ENCODE results near the gene TRMO.
"Not testable (repeated sequence)": the region's sequence is repeated elsewhere in the genome, so short reads cannot be mapped to it uniquely, and the experiment has no call there.

TRMO gene, protein sequence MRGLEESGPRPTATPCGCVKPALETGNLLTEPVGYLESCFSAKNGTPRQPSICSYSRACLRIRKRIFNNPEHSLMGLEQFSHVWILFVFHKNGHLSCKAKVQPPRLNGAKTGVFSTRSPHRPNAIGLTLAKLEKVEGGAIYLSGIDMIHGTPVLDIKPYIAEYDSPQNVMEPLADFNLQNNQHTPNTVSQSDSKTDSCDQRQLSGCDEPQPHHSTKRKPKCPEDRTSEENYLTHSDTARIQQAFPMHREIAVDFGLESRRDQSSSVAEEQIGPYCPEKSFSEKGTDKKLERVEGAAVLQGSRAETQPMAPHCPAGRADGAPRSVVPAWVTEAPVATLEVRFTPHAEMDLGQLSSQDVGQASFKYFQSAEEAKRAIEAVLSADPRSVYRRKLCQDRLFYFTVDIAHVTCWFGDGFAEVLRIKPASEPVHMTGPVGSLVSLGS

GRCh38 chr9:97921959-97922724, at the start of gene TRMO:
TSS of gene TRMO (minus strand) at chr9:97922500. CDS start at chr9:97922493, 7 bp downstream.
- in situ Hi-C loops (cut with MboI; ENCODE audit: low sequenced_read_pairs): no loop called here

GRCh38 chr9:97970165-97970564, 47.9 kb upstream of the TRMO start:
- in situ Hi-C loops (cut with MboI; ENCODE audit: low sequenced_read_pairs): no loop called here

GRCh38 chr9:97969014-97969413, 46.7 kb upstream of the TRMO start:
- in situ Hi-C loops (cut with MboI; ENCODE audit: low sequenced_read_pairs): no loop called here

- in situ Hi-C loops (cut with MboI; ENCODE audit: low sequenced_read_pairs): no loop called here
These were observed 44.2 kb upstream of the TRMO start for GRCh38 chr9:97966493-97966892.

DNA sequence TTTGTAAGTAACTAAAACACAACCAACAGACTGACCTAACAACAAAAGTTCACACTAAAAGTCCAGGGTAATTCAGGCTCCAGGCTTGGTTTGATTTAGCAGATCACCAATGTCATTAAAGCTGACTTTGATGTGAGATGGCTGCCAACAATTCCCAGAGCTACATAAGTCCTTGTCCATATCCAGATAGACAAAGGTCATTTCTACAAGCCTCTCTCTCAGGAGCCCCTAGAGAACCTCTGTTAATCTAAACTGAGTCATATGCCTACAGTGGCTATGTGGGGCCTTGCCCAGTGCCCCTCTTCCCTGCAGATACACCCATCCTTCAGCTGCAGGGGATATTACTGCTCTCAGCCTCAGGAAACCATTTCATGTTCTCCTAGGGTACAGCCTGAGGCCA, 42.6 kb upstream of the TRMO start:
- in situ Hi-C loops (cut with MboI; ENCODE audit: low sequenced_read_pairs): no loop called here

- in situ Hi-C loops (cut with MboI; ENCODE audit: low sequenced_read_pairs): no loop called here
These were observed 40.9 kb upstream of the TRMO start for GRCh38 chr9:97963232-97963631.

- in situ Hi-C loops (cut with MboI; ENCODE audit: low sequenced_read_pairs): no loop called here
These were observed 40.3 kb upstream of the TRMO start for GRCh38 chr9:97962575-97962974.

DNA sequence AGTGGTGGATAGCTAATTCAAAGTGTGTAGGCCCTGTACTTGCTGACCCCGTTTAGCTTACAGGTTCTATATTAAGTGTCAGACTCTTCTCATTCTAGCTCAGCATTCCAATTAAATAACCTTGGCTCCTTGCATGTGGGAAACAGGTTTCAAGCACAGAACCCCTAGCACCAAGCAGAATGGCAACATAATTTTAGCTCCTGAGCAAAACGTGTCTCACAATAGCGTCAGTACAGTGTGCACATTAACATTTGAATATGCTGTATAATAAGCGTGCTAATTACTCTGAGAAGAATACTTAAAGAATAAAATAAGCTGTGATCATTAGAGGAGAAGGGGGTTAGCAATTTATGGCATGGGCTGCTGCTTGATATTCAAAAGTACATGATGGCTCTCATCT, 39.8 kb upstream of the TRMO start:
- in situ Hi-C loops (cut with MboI; ENCODE audit: low sequenced_read_pairs): no loop called here

- in situ Hi-C loops (cut with MboI; ENCODE audit: low sequenced_read_pairs): no loop called here
These were observed 39.1 kb upstream of the TRMO start for GRCh38 chr9:97961361-97961760.

DNA sequence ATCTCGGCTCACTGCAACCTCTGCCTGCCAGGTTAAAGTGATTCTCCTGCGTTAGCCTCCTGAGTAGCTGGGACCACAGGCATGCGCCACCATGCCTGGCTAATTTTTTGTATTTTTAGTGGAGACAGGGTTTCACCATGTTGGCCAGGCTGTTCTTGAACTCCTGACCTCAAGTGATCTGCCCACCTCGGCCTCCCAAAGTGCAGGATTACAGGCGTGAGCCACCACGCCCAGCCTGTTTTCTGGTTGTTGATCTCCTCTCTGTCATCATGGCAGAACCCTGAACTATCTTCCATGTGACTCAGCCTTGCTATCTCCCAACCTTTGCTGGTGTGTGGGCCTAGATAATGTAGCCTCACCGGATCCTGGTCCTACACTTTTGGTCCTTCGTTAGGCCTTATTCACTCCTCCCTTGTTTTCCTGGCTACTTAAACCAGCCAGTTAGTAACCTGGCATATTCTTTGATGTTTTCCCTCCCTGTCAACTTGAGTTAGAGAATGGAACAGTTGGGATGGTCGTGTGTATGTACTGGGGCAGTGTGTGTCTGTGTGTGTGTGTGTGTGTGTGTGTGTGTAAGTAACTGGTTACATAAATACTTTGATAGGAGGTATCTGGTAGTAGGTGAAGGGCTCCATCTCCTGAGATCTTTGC, 38.5 kb upstream of the TRMO start:
- in situ Hi-C loops (cut with MboI; ENCODE audit: low sequenced_read_pairs): not testable (repeated sequence)

DNA sequence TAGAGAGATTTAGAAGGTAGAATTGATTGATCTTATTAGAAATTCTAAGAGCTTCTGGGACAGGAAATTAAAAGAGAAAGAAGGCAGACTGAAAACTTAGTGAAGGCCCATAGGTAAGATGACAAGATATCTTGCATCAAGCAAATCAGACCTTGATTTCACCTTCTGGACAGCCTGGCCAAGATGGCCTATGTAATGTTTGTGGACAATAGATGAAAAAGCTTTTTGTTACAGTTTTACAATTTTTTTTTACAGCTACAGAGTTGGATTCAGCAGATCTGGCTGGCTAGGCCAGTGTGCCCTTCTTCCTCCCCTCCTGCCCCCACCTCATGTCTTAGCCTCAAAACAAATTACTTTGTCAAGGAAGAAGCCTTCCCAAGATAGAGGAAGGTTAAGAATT, 37.3 kb upstream of the TRMO start:
- in situ Hi-C loops (cut with MboI; ENCODE audit: low sequenced_read_pairs): no loop called here

- in situ Hi-C loops (cut with MboI; ENCODE audit: low sequenced_read_pairs): no loop called here
These were observed 36.7 kb upstream of the TRMO start for GRCh38 chr9:97958812-97959511.

- in situ Hi-C loops (cut with MboI; ENCODE audit: low sequenced_read_pairs): no loop called here
These were observed 34.0 kb upstream of the TRMO start for GRCh38 chr9:97956331-97956730.

GRCh38 chr9:97954550-97954989, 32.3 kb upstream of the TRMO start:
- in situ Hi-C loops (cut with MboI; ENCODE audit: low sequenced_read_pairs): no loop called here

DNA sequence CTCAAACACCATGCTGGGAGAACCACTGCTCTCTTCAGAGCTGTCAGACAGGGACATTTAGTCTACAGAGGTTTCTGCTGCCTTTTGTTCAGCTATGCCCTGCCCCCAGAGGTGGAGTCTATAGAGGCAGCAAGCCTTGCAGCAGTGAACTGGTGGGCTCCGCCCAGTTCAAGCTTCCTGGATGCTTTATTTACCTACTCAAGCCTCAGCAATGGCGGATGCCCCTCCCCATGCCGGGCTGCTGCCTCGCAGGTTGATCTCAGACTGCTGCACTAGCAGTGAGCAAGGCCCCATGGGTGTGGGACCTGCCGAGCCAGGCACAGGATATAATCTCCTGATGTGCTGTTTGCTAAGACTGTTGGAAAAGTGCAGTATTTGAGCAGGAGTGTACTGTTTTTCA, 28.6 kb upstream of the TRMO start:
- in situ Hi-C loops (cut with MboI; ENCODE audit: low sequenced_read_pairs): not testable (repeated sequence)

DNA sequence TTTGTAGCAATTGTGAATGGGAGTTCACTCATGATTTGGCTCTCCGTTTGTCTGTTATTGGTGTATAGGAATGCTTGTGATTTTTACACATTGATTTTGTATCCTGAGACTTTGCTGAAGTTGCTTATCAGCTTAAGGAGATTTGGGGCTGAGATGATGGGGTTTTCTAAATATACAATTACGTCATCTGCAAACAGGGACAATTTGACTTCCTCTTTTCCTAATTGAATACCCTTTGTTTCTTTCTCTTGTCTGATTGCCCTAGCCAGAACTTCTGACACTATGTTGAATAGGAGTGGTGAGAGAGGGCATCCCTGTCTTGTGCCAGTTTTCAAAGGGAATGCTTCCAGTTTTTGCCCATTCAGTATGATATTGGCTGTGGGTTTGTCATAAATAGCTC, 24.8 kb upstream of the TRMO start:
- in situ Hi-C loops (cut with MboI; ENCODE audit: low sequenced_read_pairs): not testable (repeated sequence)

DNA sequence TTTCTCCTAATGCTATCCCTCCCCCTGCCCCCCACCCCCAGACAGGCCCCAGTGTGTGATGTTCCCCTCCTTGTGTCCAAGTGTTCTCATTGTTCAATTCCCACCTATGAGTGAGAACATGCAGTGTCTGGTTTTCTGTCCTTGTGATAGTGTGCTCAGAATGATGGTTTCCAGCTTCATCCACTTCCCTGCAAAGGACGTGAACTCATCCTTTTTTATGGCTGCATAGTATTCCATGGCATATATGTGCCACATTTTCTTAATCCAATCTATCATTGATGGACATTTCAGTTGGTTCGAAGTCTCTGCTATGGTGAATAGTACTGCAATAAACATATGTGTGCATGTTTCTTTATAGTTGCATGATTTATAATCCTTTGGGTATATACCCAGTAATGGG, 23.2 kb upstream of the TRMO start:
- in situ Hi-C loops (cut with MboI; ENCODE audit: low sequenced_read_pairs): not testable (repeated sequence)

DNA sequence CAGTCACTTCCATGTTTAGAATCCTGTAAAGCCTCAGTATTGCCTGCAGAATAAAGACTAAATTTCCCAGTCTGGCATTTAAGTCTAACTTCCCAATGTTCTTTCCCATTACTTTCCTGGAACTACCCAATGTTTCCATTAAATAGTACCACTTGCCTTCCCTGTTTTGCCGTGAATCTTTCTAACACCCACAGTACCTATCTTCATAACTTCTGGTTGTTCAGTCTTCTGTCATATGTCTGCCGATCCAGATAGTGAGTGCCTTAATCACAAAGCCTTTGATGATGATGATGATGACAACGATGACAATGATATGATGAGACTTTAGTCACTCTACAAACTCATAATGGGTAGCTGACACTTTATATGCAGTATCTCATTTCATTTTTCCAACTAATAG, 22.3 kb upstream of the TRMO start:
- in situ Hi-C loops (cut with MboI; ENCODE audit: low sequenced_read_pairs): no loop called here

DNA sequence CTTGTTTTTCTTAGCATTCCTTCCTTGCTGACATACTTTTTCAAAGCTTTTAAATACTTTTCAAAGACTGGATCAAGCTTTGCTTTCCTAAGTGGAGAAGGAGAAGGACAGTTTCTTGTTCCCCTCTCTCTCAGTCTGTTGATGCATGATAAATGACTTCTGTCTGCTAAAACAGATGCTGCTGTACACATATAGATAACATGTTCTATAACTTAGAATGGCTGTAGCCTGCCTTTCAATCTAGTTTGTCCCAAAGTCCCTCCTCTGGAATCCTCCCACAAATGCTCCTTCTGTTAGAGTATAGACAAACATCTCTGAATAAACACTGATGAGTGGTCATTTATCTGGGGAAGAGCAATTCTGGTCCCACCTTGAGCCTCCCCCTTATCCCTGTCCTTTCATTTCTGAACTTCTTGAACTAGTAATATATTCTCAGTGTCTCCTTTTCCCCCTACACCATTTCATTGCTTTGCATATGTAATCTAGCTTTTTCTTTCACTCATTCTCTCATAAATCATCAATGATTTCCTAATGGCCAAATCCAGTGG, 21.1 kb upstream of the TRMO start:
- in situ Hi-C loops (cut with MboI; ENCODE audit: low sequenced_read_pairs): no loop called here

DNA sequence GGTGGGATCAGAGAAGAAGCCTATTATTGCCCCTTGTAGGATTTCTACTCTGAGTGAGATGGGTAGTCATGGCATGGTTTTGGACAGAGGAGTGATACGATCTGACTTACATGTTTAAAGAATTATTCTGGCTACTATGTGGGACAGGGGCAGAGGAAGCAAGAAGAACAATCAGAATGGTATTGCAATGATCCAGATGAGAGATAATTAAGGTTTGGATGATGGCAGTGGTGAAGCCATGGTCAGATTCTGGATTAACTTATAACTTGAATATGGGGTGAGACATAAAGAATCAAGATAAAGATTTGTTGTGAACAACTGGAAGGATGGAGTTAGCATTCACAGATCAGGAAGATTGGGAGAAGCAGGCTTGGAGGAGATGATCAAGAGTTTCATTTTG, 19.0 kb upstream of the TRMO start:
- in situ Hi-C loops (cut with MboI; ENCODE audit: low sequenced_read_pairs): no loop called here

DNA sequence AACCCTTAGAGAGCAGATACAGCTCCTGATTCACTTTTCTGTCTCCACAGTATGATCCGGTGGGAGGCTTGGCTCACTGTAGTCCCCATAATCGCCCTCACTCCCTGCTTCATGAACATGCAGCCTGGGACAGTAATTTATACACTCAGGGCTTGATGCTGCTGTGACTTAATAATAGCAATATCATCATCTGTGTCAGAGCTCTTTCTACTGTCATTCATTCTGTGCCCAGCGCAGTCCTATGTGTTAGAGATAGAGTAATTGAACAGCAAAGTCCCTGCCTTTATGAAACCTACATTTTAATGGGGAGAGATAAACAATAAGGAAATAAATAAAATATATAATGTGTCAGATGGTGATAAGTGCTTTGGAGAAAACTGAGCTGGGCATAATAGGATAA, 18.4 kb upstream of the TRMO start:
- in situ Hi-C loops (cut with MboI; ENCODE audit: low sequenced_read_pairs): no loop called here
